Ovary (tissue), 3 donors: ENCODE results near the gene SKI.

Experiments
- CTCF ChIP-seq, 3 donors: fragments of 450-650 bp in 2 of 3; fragments of 200-600 bp in 1 of 3; IDR thresholded peaks; one replicate each; pipeline versions ENCODE4 v1.5.1 to v1.8.0; 2016 to 2022; ENCODE audit warnings: antibody characterized with exemption in 3 of 3, mild to moderate bottlenecking in 1 of 3
- POLR2A ChIP-seq: fragments of 450-650 bp; IDR thresholded peaks from one replicate; pipeline ENCODE4 v1.6.1; 2017; ENCODE audit warnings: antibody characterized with exemption, mild to moderate bottlenecking, moderate library complexity
- donor health status: DM: no; HTN: no; CAD: no.

- TF ChIP-seq POLR2A: no peak
- TF ChIP-seq CTCF (IDR thresholded peaks at IDR 0.05): no peak
These were observed 34.4 kb upstream of the SKI start for GRCh38 chr1:2193514-2194281.
